GM12874 (cell line): ENCODE results near the gene CASP6.

Source experiments
- TF ChIP-seq, protein P1 (sequence below): IDR thresholded peaks from 2 replicates; pipeline ENCODE4 v1.5.1; 2011; ENCODE audit warnings: low read depth, mild to moderate bottlenecking, control low read depth, low read length, moderate library complexity; ENCODE audit not compliant: insufficient read depth

Gene CASP6

DNA sequence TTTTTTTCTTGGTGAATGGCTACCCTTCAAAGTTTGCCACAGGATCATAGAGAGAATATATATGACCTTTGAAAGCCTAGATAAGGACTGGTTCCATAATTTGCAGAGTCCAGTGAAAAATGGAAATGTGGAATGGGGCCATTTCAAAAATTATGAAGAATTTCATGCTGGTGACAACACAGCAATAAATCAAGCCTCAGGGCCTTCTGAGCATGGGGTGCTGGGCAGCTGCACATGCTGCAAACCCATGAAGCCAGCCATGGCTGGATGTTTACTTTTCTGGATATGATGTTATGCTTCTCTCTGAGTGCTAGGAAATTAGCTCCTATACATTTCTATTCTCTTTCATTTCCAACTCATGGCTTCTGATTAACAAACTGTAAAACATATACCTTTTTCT lies 42.6 kb upstream of the CASP6 start:
- TF ChIP-seq, protein P1, sequence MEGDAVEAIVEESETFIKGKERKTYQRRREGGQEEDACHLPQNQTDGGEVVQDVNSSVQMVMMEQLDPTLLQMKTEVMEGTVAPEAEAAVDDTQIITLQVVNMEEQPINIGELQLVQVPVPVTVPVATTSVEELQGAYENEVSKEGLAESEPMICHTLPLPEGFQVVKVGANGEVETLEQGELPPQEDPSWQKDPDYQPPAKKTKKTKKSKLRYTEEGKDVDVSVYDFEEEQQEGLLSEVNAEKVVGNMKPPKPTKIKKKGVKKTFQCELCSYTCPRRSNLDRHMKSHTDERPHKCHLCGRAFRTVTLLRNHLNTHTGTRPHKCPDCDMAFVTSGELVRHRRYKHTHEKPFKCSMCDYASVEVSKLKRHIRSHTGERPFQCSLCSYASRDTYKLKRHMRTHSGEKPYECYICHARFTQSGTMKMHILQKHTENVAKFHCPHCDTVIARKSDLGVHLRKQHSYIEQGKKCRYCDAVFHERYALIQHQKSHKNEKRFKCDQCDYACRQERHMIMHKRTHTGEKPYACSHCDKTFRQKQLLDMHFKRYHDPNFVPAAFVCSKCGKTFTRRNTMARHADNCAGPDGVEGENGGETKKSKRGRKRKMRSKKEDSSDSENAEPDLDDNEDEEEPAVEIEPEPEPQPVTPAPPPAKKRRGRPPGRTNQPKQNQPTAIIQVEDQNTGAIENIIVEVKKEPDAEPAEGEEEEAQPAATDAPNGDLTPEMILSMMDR, result no peak

DNA sequence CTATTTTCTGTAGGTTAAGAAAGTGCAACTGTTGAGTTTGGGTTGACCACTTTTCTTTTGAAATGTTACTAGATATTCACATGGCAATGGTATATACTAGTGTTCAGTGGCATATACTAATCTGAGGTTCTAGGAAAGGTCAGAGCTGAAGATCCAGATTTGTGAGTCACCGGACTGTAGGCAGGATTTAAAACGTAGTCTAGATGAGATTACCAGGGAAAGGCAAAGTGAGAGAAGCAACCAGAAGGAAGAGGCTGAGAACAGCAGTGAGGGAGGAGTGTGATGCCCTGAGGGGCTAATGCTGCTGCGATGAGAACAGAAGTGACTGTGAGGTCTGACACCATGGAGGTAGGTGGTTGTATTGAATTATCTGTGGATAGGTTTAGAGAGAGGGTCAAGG lies 36.3 kb upstream of the CASP6 start:
- TF ChIP-seq, protein P1, result no peak

DNA sequence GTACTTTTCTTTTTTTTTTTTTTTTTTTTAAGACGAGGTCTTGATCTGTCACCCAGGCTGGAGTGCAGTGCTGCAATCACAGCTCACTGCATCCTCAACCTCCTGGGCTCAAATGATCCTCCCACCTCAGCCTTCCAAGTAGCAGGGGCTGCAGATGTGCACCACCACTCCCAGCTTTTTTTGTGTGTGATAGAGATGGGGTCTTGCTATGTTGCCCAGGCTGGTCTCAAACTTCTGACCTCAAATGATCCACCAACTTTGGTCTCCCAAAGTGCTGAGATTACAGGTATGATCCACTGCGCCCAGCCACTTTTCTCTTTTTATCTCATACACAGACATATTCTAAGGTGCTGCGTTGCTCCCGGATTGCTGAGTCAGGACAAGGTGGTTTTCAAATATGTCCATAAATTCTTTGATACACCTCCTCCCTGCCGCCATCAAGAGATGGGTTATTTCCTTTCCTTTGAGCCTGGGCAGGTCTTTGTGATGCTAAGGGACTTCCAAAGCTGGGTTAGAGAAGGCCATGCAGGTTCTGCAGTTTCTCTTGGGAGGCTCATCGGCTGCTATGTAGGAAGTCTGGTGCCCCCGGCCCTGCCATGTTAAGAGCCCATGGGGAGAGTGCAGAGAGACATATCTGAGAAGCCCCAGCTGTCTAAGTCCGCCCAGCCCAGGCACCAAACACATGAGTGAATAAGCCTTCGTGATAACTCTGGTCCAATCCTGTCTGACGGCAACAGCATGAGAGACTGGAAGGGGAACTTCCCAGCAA lies 35.0 kb upstream of the CASP6 start:
- TF ChIP-seq, protein P1, result no peak

DNA sequence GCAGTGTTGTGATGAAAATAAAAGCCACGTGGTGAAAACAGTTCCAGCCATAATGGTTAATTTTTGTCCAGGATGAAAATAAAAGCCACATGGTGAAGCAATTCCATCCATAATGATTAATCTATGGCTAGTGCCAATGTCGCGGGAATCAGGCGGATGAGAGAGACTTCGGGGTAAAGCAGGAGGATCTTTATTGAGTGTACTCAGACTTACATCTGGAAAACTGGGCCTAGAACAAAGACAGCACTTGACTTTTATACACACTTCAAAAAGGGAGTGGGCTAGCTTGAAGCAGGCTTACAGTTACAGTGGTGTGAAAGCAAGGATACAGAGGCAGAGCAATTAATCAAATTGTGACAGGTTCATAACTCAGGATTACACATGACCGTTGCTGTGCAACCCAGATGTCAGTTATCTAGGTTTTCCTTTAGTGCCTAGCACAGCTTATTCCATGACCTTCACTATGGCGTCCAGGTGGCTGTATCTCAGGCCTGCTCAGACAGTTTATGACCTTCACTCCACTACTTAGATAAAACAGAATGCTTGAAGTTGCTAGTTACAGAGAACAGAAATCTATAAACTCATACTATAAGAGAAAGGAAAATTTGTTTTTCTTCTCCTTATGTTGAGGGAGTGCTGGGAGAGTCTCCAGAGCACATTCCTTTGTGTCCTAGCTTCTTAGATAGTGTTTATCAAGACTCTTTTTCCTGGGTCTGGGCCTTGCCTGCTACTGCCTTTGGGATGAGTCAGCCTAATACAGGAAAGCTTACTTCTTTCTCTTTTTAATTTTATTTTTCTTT lies 32.5 kb upstream of the CASP6 start:
- TF ChIP-seq, protein P1, result no peak

DNA sequence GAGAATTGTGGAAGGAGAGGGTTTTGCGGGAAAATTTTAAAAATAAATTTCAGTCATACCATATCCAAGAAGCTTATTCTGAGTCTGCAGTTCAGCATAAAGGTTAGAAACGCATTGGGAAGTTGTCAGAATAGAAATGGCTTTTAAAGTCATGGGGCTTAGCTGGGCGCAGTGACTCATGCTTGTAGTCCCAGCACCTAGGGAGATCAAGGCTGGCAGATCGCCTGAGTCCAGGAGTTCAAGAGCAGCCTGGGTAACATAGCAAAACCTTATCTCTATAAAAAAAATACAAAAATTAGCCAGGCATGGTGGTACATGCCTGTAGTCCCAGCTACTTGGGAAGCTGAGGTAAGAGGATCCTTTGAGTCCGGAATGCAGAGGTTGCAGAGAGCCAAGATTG lies 30.5 kb upstream of the CASP6 start:
- TF ChIP-seq, protein P1, result no peak

DNA sequence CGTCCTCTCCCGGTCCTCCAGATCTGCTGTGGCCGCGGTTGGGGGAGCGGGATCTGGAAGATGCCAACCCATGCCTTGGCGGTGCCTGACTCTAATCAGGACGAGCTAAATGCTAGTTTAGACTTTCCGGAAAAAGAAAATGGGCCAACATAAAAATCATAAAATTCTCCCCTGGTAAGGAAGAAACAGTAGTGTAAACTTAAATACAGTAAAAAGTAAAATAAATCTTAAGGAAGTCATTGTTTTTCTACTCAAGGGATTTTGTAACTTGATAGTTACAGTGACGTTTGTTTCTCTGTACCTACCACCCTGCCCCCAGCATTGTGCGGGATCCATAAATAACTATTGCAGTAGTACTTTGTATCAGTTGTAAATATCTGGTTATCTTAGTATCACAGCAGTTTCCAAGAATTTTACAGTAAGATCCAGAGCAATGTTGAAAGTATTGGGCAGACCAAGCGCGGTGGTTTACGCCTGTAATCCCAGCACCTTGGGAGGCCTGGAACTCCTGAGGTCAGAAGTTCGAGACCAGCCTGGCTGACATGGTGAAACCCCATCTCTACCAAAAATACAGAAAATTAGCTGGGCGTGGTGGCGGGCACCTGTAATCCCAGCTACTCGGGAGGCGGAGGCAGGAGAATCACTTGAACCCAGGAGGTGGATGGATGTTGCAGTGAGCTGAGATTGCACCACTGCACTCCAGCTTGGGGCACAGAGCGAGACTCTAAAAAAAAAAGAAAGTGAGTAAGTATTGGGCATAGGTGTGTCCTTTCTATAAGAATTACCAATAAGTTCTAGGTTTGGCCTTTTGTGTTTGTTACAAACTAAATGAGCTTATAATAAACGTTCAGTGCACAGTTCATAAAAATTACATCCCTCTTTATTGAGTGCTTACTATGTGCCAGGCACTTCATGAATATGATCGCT lies 27.6 kb upstream of the CASP6 start:
- TF ChIP-seq, protein P1, result no peak
